Ishikawa (cell line): Measurements from ENCODE around the gene RRBP1.

Experiments used
- EP300 ChIP-seq: IDR thresholded peaks from 2 replicates; pipeline ENCODE4 v1.6.1; 2012; ENCODE audit warnings: borderline replicate concordance
- FOXM1 ChIP-seq: IDR thresholded peaks from 2 replicates; pipeline ENCODE4 v1.6.1; 2012; ENCODE audit warnings: low read depth, borderline replicate concordance
- RAD21 ChIP-seq: IDR thresholded peaks from 2 replicates; pipeline ENCODE4 v1.6.1; 2012; ENCODE audit warnings: low read depth
- TAF1 ChIP-seq: IDR thresholded peaks from 2 replicates; pipeline ENCODE4 v1.6.1; 2012; ENCODE audit warnings: low read depth, mild to moderate bottlenecking
- TCF12 ChIP-seq: IDR thresholded peaks from 2 replicates; pipeline ENCODE4 v1.6.1; 2012; ENCODE audit warnings: low read depth
- YY1 ChIP-seq: IDR thresholded peaks from 2 replicates; pipeline ENCODE4 v1.6.1; 2012; ENCODE audit warnings: low read depth
- ZBTB7A ChIP-seq: IDR thresholded peaks from 2 replicates; pipeline ENCODE4 v1.6.1; 2012; ENCODE audit warnings: low read depth
- TF ChIP-seq, protein P1 (sequence below): IDR thresholded peaks from 2 replicates; pipeline ENCODE4 v1.6.1; 2012; ENCODE audit warnings: low read depth, mild to moderate bottlenecking
- TF ChIP-seq, protein P2 (sequence below): IDR thresholded peaks from 2 replicates; pipeline ENCODE4 v1.6.1; 2012
- TF ChIP-seq, protein P3 (sequence below): IDR thresholded peaks from 2 replicates; pipeline ENCODE4 v1.6.1; 2012

DNA sequence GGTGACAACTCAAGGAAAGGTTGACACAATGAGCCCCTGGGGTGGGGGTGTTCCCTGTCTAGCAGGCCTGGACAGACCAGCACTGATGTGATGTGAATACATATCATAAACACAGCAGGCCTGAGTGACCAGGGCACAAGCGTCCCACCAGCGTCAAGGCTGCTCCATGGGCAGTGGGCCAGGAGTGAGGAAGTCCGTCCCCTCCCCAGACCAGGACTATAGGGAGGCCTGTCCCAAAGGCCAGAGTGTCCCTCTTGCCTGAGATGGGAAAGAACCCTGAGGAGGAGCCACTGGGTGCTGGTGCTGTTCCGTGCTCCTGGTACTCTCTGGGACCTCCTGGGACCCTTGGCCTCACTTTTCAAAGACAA, 44.6 kb downstream of the RRBP1 start:
- TF ChIP-seq, protein P1, sequence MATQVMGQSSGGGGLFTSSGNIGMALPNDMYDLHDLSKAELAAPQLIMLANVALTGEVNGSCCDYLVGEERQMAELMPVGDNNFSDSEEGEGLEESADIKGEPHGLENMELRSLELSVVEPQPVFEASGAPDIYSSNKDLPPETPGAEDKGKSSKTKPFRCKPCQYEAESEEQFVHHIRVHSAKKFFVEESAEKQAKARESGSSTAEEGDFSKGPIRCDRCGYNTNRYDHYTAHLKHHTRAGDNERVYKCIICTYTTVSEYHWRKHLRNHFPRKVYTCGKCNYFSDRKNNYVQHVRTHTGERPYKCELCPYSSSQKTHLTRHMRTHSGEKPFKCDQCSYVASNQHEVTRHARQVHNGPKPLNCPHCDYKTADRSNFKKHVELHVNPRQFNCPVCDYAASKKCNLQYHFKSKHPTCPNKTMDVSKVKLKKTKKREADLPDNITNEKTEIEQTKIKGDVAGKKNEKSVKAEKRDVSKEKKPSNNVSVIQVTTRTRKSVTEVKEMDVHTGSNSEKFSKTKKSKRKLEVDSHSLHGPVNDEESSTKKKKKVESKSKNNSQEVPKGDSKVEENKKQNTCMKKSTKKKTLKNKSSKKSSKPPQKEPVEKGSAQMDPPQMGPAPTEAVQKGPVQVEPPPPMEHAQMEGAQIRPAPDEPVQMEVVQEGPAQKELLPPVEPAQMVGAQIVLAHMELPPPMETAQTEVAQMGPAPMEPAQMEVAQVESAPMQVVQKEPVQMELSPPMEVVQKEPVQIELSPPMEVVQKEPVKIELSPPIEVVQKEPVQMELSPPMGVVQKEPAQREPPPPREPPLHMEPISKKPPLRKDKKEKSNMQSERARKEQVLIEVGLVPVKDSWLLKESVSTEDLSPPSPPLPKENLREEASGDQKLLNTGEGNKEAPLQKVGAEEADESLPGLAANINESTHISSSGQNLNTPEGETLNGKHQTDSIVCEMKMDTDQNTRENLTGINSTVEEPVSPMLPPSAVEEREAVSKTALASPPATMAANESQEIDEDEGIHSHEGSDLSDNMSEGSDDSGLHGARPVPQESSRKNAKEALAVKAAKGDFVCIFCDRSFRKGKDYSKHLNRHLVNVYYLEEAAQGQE = no peak
- TF ChIP-seq EP300 (no peak), TCF12 (no peak), RAD21 (no peak), TAF1 (no peak), FOXM1 (no peak), ZBTB7A (no peak), YY1 (no peak)
- TF ChIP-seq, protein P2, sequence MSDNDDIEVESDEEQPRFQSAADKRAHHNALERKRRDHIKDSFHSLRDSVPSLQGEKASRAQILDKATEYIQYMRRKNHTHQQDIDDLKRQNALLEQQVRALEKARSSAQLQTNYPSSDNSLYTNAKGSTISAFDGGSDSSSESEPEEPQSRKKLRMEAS = no peak
- TF ChIP-seq, protein P3, sequence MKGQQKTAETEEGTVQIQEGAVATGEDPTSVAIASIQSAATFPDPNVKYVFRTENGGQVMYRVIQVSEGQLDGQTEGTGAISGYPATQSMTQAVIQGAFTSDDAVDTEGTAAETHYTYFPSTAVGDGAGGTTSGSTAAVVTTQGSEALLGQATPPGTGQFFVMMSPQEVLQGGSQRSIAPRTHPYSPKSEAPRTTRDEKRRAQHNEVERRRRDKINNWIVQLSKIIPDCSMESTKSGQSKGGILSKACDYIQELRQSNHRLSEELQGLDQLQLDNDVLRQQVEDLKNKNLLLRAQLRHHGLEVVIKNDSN = no peak
